Epithelial cell of esophagus (primary cell): Measurements from ENCODE around the gene SFXN5.
A peak's percentile ranks its signal among the peaks of the same experiment; 100 is the strongest.

Source experiments
- DNase-seq: peaks from one replicate; pipeline ENCODE4 v3.0.0; 2010; ENCODE audit warnings: low read depth
- H3K4me3 ChIP-seq: 2 replicates; pipeline ENCODE4 v1.5.1; 2011; ENCODE audit warnings: mild to moderate bottlenecking, low read length, control low read depth
- CTCF ChIP-seq: IDR thresholded peaks from 2 replicates; pipeline ENCODE4 v1.5.1; 2011; ENCODE audit warnings: low read depth, mild to moderate bottlenecking, low read length, control low read depth, inconsistent platforms; ENCODE audit not compliant: insufficient read depth; ENCODE audit errors: missing control alignments

The SFXN5 gene

GRCh38 chr2:73000808-73001570, 70.5 kb downstream of the SFXN5 start:
- TF ChIP-seq CTCF = no peak
- DNase-seq = no peak
- H3K4me3 ChIP-seq = no peak overlapping the region

DNA sequence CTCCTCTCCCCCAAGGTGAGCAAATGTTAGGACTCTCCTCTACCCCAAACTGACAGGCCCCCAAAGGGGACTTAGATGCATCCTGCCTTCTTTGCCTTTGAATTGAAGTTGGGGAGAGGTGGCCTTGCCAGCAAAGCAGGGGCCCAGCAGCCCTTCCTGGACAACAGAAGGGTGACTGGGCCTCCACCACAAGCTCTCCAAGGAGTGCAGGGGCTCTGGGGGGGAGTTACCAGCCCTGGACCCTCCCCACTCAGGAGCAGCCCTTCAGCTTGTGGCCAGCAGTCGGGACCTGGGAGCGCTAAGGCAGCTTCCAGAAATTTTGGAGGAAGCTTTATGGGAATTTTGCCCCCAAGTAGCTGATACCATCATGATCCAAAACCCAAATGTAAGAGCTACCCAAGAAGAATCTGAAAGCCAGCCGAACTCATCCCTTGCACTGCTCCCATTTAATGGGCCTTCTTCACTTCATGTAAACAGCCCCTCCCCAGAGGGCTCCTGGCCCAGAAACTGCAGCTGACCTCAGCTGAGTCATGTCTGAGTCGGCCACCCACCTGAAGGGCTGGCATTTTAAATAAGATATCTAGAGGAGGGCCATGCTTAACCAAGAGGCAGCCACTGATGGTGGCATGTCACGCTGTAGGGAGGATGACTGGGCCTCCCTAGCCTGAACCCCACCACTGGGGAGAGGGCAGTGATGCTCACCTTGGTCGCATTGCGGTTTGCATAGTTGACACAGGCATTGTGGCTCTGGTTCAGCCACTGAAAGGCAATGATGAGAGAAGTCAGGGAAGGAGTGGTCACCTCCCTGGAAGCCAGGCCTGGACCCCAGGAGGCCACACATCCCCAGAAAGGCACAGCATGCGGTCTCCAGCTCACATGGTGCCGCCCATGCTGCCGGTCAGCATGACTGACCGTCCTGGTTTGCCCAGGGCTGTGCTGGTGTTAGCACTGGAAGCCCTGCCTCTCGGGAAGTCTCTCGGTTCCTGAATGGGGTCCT, 71.5 kb downstream of the SFXN5 start:
- no peak for TF ChIP-seq CTCF
- H3K4me3 ChIP-seq = no peak overlapping the region
- peak; percentile 46 for DNase-seq

DNA sequence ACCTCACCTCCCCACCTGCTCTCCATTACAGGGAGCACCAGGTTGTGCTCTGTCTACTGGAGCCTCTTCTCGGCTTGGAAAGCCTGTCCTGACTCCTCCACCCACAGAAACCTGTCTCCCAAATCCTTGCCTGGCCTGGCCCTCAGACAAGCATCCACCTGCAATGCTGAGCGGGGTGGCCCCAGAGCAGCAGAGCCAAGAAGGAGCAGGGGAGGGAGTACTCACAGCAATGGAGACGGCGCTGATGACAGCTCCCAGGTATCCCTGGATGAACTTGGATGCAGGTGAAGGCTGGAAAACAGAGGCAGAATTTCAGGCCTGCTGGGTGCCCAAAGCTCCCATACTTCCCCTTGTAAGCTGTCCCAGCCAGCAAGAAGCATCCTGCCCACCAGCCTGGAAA, 72.8 kb downstream of the SFXN5 start:
- DNase-seq = no peak
- no peak overlapping the region for H3K4me3 ChIP-seq
- no peak for TF ChIP-seq CTCF

- H3K4me3 ChIP-seq = no peak overlapping the region
- no peak for TF ChIP-seq CTCF
- DNase-seq = no peak
Measured at GRCh38 chr2:72998234-72998651, 73.3 kb downstream of the SFXN5 start.

DNA sequence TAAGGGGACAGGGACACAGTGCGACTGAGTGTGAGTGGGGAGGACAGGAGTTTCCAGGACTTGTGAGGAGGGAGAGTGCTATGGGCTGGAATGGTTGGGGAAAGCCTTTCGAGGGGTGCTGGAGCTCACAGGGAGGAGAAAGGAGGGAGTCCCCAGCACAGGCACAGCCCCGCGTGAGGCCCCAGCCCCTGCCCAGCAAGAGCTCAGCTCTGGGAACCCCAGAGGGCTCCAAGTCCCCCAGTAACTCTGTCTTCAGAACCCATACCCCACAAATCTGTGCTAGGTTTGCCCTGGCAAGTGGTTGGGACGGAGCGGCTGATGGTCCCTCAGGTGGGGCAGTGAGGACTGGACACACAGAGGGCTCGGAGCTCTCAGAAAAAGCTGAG, 75.4 kb downstream of the SFXN5 start:
- TF ChIP-seq CTCF = no peak
- no peak for DNase-seq

GRCh38 chr2:72995430-72996116, 75.9 kb downstream of the SFXN5 start:
- no peak for DNase-seq
- no peak overlapping the region for H3K4me3 ChIP-seq
- no peak for TF ChIP-seq CTCF

More for the DNA sequence above, 75.4 kb downstream of the SFXN5 start:
- H3K4me3 ChIP-seq = no peak overlapping the region
